Vagina (tissue), 2 donors: ENCODE results near the gene TERT.

Experiments used
- CTCF ChIP-seq, 3 experiments: fragments of 450-650 bp in 2 of 3; fragments of 200-600 bp in 1 of 3; sonication (generic) in 1 of 3; IDR thresholded peaks; one replicate each; pipeline ENCODE4 v1.5.1; 2017 to 2019; ENCODE audit warnings: antibody characterized with exemption in 3 of 3, mild to moderate bottlenecking in 2 of 3, moderate library complexity in 2 of 3
- POLR2A ChIP-seq, 2 donors: fragments of 450-650 bp; IDR thresholded peaks; one replicate each; pipeline ENCODE4 v1.6.1; 2017; ENCODE audit warnings: antibody characterized with exemption in 2 of 2, mild to moderate bottlenecking in 2 of 2, moderate library complexity in 2 of 2

DNA sequence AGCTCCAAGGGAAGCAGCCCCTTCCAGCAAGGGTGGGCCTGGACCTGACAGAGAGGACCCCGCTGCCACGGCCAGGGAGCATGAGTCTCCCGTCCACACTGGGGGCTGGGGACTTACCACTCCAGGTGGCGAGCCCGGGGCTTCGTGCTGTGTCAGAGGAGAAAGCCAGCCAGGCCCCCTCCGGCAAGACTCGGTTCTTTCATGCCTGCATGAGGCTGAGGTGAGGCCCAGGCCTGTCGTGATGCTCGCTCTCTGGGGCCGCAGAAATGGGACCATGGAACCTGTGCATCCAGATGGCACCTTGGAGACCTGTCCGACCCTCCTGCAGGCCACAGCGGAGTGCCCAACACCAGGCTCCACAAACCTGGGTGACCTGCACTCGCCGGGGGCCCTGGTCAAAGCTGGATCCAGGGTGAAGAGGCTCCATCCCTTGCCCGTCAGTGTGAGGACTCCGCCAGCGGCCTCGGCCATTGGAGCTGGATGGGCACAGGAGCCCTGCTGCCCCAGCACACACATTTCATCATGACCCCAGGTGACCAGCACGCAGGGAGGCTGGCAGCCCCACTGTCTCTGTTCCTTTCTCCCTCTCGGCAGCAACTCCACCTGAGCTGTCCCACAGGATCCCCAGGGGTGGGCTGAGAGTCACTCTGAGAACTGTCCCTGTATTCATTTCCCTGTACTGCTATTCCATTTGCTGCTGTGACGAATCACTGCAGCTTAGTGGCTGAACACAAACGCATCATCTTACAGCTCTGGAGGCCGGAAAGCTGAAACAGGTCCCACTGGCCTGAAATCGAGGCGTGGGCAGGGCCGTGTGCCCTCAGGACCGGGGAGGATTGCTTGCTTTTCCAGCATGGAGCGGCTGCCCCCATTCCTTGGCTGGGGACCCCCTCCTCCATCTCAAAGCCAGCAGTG, 45.2 kb downstream of the TERT start:
- TF ChIP-seq CTCF (IDR thresholded peaks at IDR 0.05) (no peak), POLR2A (IDR thresholded peaks at IDR 0.05) (no peak)
